Subcutaneous adipose tissue (tissue), 4 donors: ENCODE measurements around the gene GRK6. TPM values are rescaled to one million over a fixed set of nuclear protein-coding genes. Genes with fewer than 3 reads are reported as not detected.

Experiments used
- total RNA-seq, 4 donors: library from RNA; depleted of rRNA; stranded (reverse); fragments of >200 nt; gene quantifications; one replicate each; pipeline ENCODE4 v1.1.0, GENCODE V29; 2016
- TF ChIP-seq, protein P1 (sequence below): fragments of 450-650 bp; IDR thresholded peaks from one replicate; pipeline ENCODE4 v1.5.1; 2016; ENCODE audit warnings: low read depth, mild to moderate bottlenecking, control low read depth, antibody characterized with exemption, moderate library complexity

The GRK6 gene
- total RNA-seq, 4 donors from 2014 or later, result 9.3 to 22.6 (median 19.7) TPM

DNA sequence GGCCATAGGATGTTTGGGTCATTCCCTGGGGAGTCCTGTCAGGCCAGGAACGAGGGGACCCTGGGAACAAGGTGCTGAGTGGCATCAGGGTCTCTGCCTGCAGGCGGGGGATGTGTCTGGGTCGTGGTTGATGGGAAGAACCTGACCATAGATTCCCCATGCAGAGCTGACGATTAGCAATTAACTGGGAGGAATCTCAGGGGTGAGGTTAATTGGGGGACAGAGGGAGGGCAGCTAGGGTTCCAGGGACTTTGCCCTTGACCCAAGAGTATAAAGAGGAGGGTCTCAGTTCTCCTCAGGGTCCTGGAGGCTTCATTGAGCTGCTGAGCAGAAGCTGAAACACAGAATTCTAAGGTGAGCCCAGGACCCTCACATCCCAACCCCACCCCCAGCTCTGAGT is 42.3 kb upstream of the GRK6 start, which contains the start of gene SLC34A1:
SLC34A1 (plus strand) TSS at position 301 of the 400 bp plus-strand sequence. CDS start 1,308 bp downstream, outside the sequence.
- TF ChIP-seq, protein P1, sequence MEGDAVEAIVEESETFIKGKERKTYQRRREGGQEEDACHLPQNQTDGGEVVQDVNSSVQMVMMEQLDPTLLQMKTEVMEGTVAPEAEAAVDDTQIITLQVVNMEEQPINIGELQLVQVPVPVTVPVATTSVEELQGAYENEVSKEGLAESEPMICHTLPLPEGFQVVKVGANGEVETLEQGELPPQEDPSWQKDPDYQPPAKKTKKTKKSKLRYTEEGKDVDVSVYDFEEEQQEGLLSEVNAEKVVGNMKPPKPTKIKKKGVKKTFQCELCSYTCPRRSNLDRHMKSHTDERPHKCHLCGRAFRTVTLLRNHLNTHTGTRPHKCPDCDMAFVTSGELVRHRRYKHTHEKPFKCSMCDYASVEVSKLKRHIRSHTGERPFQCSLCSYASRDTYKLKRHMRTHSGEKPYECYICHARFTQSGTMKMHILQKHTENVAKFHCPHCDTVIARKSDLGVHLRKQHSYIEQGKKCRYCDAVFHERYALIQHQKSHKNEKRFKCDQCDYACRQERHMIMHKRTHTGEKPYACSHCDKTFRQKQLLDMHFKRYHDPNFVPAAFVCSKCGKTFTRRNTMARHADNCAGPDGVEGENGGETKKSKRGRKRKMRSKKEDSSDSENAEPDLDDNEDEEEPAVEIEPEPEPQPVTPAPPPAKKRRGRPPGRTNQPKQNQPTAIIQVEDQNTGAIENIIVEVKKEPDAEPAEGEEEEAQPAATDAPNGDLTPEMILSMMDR, result no peak

DNA sequence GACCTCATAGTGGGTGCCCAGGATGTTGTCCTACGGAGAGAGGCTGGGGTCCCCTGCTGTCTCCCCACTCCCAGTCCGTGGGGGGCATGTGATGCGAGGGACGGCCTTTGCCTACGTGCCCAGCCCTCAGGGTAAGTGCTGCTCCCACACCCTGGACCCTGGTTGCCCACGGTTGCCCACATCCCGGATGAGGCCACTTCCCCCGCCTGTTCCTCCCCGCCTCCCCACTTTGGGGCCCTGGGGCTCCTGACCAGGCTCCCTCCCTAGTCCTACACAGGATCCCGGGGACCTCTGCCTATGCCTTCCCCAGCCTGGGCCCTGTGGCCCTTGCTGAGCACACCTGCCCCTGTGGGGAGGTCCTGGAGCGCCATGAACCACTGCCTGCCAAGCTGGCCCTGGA is 40.8 kb upstream of the GRK6 start:
- TF ChIP-seq, protein P1, result no peak

DNA sequence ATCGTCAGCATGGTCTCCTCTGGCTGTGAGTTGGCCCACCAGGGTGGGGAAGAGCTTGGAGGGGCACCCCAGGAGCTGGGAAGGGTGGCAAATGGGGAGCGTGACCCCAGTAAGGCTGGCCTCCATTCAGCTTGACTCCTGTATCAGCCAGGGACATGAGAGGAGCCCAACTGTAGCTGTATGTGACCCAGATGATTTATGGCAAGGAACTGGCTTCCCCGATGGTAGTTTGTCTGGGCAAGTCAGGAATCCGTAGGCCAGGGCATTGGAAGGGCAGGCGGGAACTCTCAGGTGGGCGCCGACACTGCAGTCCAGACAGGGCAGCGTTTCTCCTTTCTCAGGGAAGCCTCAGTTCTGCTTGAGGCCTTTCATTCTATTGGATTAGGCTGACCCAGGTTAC is 39.9 kb upstream of the GRK6 start:
- TF ChIP-seq, protein P1, result no peak

DNA sequence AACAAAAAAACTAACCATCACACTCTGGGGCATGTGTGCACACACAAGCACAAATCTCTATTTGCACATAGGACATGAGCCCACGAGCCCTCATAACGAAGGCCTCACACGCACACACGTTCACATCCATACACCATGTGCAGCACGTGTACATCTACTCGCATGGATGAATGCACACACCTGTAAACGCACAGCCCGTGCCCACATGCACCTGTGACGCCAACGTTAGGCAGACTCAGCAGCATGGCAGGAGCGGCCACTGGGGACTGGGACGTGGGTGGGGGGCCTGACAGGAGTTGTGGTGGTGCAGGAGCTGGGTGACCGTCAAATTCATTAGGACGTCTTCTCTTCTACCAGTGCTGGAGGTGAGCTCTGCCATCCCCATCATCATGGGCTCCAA is 39.1 kb upstream of the GRK6 start:
- TF ChIP-seq, protein P1, result no peak

DNA sequence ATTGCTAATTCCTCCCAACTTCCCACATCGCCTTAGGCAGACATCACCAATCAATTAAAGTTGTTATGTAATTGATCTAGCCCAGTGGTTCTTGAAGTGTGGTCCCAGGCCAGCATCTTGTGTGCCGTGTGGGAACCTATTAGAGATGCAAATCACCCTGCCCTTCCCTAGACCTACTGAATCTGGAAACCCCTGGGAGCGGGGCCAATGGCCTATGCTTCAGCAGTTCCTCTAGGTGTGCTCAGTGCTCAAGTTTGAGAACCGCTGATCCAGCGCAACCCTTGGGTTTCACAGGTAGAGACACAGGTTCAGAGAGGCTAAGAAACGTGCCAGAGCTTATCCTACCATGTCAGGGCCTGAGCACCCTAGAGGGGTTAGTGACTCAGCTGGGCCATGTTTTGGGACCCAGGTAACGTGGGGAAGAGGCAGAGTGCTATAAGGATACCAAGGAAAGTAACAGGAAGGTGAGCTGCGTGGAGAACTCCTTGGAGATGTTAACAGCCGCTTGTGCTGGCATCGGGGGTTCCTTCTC is 37.9 kb upstream of the GRK6 start:
- TF ChIP-seq, protein P1, result no peak

DNA sequence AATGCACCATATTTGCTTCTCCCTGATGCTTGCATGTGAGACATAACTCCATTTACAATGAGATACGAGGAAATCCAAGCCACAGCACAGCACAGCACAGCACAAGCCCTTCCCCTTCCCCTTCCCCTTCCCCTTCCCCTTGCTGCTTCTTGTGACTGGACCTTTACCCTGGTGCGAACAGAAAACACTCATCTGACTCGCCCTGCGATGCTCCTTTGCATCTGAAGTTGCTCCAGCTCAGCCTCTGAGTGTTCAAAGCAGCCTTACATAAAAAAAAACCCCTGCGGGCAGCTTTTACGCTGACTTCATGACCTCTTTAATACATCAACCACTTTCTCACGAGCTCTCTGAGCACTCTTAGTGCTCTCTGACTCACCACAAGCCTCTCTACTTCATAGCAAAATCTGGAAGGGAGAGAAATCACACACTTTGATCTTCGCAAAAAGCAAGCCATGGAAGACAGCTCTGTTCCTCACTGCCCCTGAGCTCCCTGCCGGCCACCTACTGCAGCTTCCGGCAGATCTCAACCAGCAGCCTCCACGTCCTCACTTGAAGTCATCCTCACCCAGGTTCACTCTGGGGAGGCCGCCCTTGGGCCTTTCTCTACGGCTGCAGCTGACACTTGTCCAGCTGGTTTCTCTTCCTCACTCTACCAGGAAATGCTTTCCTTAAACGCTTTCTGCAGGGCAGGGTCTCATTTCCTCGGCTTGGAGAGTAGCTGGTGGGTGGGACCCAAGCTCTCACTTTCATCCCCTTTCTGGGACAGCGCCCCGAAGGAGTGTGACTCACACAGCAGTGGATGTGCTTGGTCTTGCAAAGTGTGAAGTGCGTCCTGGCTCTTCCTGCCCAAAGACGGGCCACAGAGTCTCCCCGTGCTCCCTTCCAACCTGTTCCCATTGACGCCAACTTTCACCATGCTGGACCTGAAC is 37.0 kb upstream of the GRK6 start:
- TF ChIP-seq, protein P1, result no peak
